IMR-90 (cell line): ENCODE data around the gene CTR9. TPM values are rescaled to one million over a fixed set of nuclear protein-coding genes. Genes with fewer than 3 reads are reported as not detected.
A peak's percentile ranks its signal among the peaks of the same experiment; 100 is the strongest.

Experiments used
- ATAC-seq: fragments of 200-7000 bp; cut with Tn5 transposase; 2 replicates; pipeline ENCODE4 v1.9.1; 2020; ENCODE audit warnings: low read depth, mild to moderate bottlenecking, moderate library complexity
- BruUV-seq: library from RNA; stranded (reverse); fragments of 400-500 nt; replicated peaks from 2 replicates; lab custom pipeline; 2021; lab: Mats Ljungman, UMichigan
- CTCF ChIA-PET: fragments of 300-600 bp; formaldehyde crosslinking; extraction: SDS; loops from one replicate; lab custom pipeline; 2021; ENCODE audit warnings: antibody characterized with exemption; lab: Yijun Ruan, JAX
- POLR2A ChIA-PET: fragments of 300-600 bp; sonication (Branson Sonifier 250); formaldehyde crosslinking; loops from one replicate; lab custom pipeline; 2022; ENCODE audit warnings: antibody characterized with exemption; ENCODE audit not compliant: unreplicated experiment; lab: Charles Lee
- DNase-seq: peaks from one replicate; pipeline ENCODE4 v3.0.0; 2013
- H2AFZ ChIP-seq: replicated peaks from 2 replicates; pipeline ENCODE3; 2013; ENCODE audit warnings: low read length, mild to moderate bottlenecking; ENCODE audit not compliant: poor library complexity
- H2AK5ac ChIP-seq: 2 replicates; pipeline ENCODE4 v1.6.1; 2013; ENCODE audit warnings: low read depth, low read length, inconsistent platforms
- H2AK9ac ChIP-seq: replicated peaks from 2 replicates; pipeline ENCODE3; 2013; ENCODE audit warnings: mild to moderate bottlenecking, low read depth, low read length, moderate library complexity; ENCODE audit not compliant: poor library complexity
- H2BK120ac ChIP-seq: 2 replicates; pipeline ENCODE4 v1.6.1; 2013; ENCODE audit warnings: low read depth, low read length, inconsistent platforms
- H2BK15ac ChIP-seq: 3 replicates; pipeline ENCODE4 v1.6.1; 2013; ENCODE audit warnings: low read depth, low read length, inconsistent platforms
- H2BK20ac ChIP-seq: 2 replicates; pipeline ENCODE4 v1.6.1; 2013; ENCODE audit warnings: low read depth, mild to moderate bottlenecking, inconsistent platforms, low read length, moderate library complexity
- H2BK5ac ChIP-seq: 2 replicates; pipeline ENCODE4 v1.6.1; 2013; ENCODE audit warnings: mild to moderate bottlenecking, low read depth, low read length, inconsistent platforms; ENCODE audit not compliant: poor library complexity, severe bottlenecking
- H3K14ac ChIP-seq: replicated peaks from 2 replicates; pipeline ENCODE4 v1.6.1; 2013; ENCODE audit warnings: low read depth, low read length, inconsistent platforms
- H3K18ac ChIP-seq: 2 replicates; pipeline ENCODE4 v1.6.1; 2013; ENCODE audit warnings: low read depth, low read length, control low read depth
- H3K23ac ChIP-seq: 2 replicates; pipeline ENCODE4 v1.6.1; 2013; ENCODE audit warnings: low read depth, low read length, inconsistent platforms
- H3K27ac ChIP-seq: 2 replicates; pipeline ENCODE4 v1.5.1; 2013; ENCODE audit warnings: mild to moderate bottlenecking, control low read depth, low read length; ENCODE audit not compliant: insufficient read depth
- H3K27me3 ChIP-seq: 2 replicates; pipeline ENCODE4 v1.6.1; 2013; ENCODE audit warnings: low read length; ENCODE audit not compliant: control insufficient read depth, insufficient read depth
- H3K36me3 ChIP-seq: 2 replicates; pipeline ENCODE4 v1.6.1; 2013; ENCODE audit warnings: low read length, mixed read lengths; ENCODE audit not compliant: control insufficient read depth, insufficient read depth
- H3K4ac ChIP-seq: 2 replicates; pipeline ENCODE4 v1.6.1; 2013; ENCODE audit warnings: low read depth, low read length, inconsistent platforms
- H3K4me1 ChIP-seq: 2 replicates; pipeline ENCODE4 v1.6.1; 2013; ENCODE audit warnings: low read length, mixed read lengths; ENCODE audit not compliant: control insufficient read depth, insufficient read depth
- H3K4me2 ChIP-seq: 2 replicates; pipeline ENCODE4 v1.6.1; 2013; ENCODE audit warnings: low read depth, mild to moderate bottlenecking, control low read depth, low read length, moderate library complexity
- H3K4me3 ChIP-seq: 2 replicates; pipeline ENCODE4 v1.5.1; 2013; ENCODE audit warnings: low read depth, mild to moderate bottlenecking, control low read depth, low read length, moderate library complexity; ENCODE audit not compliant: insufficient read depth
- H3K56ac ChIP-seq: 2 replicates; pipeline ENCODE4 v1.6.1; 2013; ENCODE audit warnings: low read length, inconsistent platforms; ENCODE audit not compliant: insufficient read depth; ENCODE audit errors: extremely low read depth
- H3K79me1 ChIP-seq, 2 experiments: 2 replicates each; pipeline ENCODE4 v1.6.1; 2013; ENCODE audit warnings: low read length in 2 of 2, inconsistent platforms in 1 of 2, low read depth in 1 of 2
- H3K9ac ChIP-seq: 2 replicates; pipeline ENCODE4 v1.6.1; 2013; ENCODE audit warnings: low read depth, low read length, control low read depth
- H3K9me1 ChIP-seq: 2 replicates; pipeline ENCODE4 v1.6.1; 2013; ENCODE audit warnings: low read length, inconsistent platforms; ENCODE audit not compliant: insufficient read depth
- H3K9me3 ChIP-seq: 2 replicates; pipeline ENCODE4 v1.6.1; 2013; ENCODE audit warnings: low read length; ENCODE audit not compliant: control insufficient read depth, insufficient read depth
- H4K20me1 ChIP-seq: 2 replicates; pipeline ENCODE4 v1.6.1; 2013; ENCODE audit warnings: low read length, inconsistent platforms; ENCODE audit not compliant: insufficient read depth
- H4K5ac ChIP-seq: 2 replicates; pipeline ENCODE4 v1.6.1; 2013; ENCODE audit warnings: mild to moderate bottlenecking, low read depth, low read length, control low read depth
- H4K8ac ChIP-seq, 2 experiments: 2 replicates each; pipeline ENCODE4 v1.6.1; 2013; ENCODE audit warnings: low read depth in 2 of 2, low read length in 2 of 2, control low read depth in 1 of 2, inconsistent platforms in 1 of 2
- H4K91ac ChIP-seq: 2 replicates; pipeline ENCODE4 v1.6.1; 2013; ENCODE audit warnings: low read depth, low read length, inconsistent platforms; ENCODE audit not compliant: insufficient read depth
- BHLHE40 ChIP-seq: fragments of 150-350 bp; IDR thresholded peaks from 2 replicates; pipeline ENCODE4 v1.6.1; 2016; ENCODE audit warnings: mild to moderate bottlenecking, low read depth, low read length
- CEBPB ChIP-seq: IDR thresholded peaks from 2 replicates; pipeline ENCODE4 v1.6.1; 2012; ENCODE audit warnings: low read depth, low read length, improper control_type of control experiment
- CHD1 ChIP-seq: IDR thresholded peaks from 2 replicates; pipeline ENCODE4 v1.6.1; 2012; ENCODE audit warnings: low read depth, low read length, improper control_type of control experiment
- FOS ChIP-seq: fragments of 150-350 bp; IDR thresholded peaks from 2 replicates; pipeline ENCODE4 v1.6.1; 2016; ENCODE audit warnings: low read depth, low read length
- MAFK ChIP-seq: IDR thresholded peaks from 2 replicates; pipeline ENCODE4 v1.6.1; 2012; ENCODE audit warnings: low read depth, low read length, improper control_type of control experiment
- MAZ ChIP-seq: IDR thresholded peaks from 2 replicates; pipeline ENCODE4 v1.6.1; 2012; ENCODE audit warnings: low read depth, mild to moderate bottlenecking, low read length, improper control_type of control experiment, moderate library complexity, borderline replicate concordance
- MXI1 ChIP-seq: IDR thresholded peaks from 2 replicates; pipeline ENCODE4 v1.6.1; 2012; ENCODE audit warnings: low read depth, mild to moderate bottlenecking, low read length, moderate library complexity, borderline replicate concordance
- NFE2L2 ChIP-seq: fragments of 150-350 bp; IDR thresholded peaks from 2 replicates; pipeline ENCODE4 v1.6.1; 2016; ENCODE audit warnings: low read depth, mild to moderate bottlenecking, low read length
- POLR2A ChIP-seq: IDR thresholded peaks from 2 replicates; pipeline ENCODE4 v1.6.1; 2012; ENCODE audit warnings: mild to moderate bottlenecking, low read depth, low read length
- RAD21 ChIP-seq: IDR thresholded peaks from 2 replicates; pipeline ENCODE4 v1.6.1; 2012; ENCODE audit warnings: low read length, improper control_type of control experiment
- RCOR1 ChIP-seq: IDR thresholded peaks from 2 replicates; pipeline ENCODE4 v1.6.1; 2012; ENCODE audit warnings: mild to moderate bottlenecking, low read length, improper control_type of control experiment; ENCODE audit not compliant: insufficient replicate concordance
- RFX5 ChIP-seq: IDR thresholded peaks from 2 replicates; pipeline ENCODE4 v1.8.0; 2012; ENCODE audit warnings: low read depth, mild to moderate bottlenecking, low read length, moderate library complexity
- SMC3 ChIP-seq: fragments of 150-350 bp; IDR thresholded peaks from 2 replicates; pipeline ENCODE4 v1.6.1; 2016; ENCODE audit warnings: low read depth, mild to moderate bottlenecking, antibody characterized with exemption, low read length, moderate library complexity
- WGBS, 2 experiments: methylation state at CpG; one replicate each; pipeline versions ENCODE4 v1.1.5 to v1.1.7; 2013; ENCODE audit warnings: missing lambda C conversion rate in 2 of 2; ENCODE audit not compliant: insufficient read length in 1 of 2; ENCODE audit errors: extremely low coverage in 2 of 2; 5-methylcytosine and 5-hydroxymethylcytosine counted together
- dilution Hi-C: fragments of 300-500 bp; cut with HindIII; formaldehyde crosslinking; loops from one replicate; pipeline ENCODE4 v1.14.3; 2018; ENCODE audit warnings: low sequenced_read_pairs; ENCODE audit not compliant: unreplicated experiment
- in situ Hi-C: fragments of 300-500 bp; cut with MboI; formaldehyde crosslinking; loops from 3 replicates; pipeline ENCODE4 v1.14.3; 2019; ENCODE audit warnings: low sequenced_read_pairs, inconsistent platforms, mixed read lengths
- intact Hi-C: fragments of 100-400 bp; cut with micrococcal nuclease; formaldehyde crosslinking; loops from 2 replicates; pipeline ENCODE4 v1.10.0; 2022
- polyA plus RNA-seq, 3 experiments: library from polyadenylated mRNA; depleted of rRNA; stranded (reverse); fragments of >200 nt; gene quantifications; 2 replicates each; pipeline ENCODE4 v1.2.3, GENCODE V29; 2012; ENCODE audit warnings: low replicate concordance in 1 of 3
- total RNA-seq: library from RNA; depleted of rRNA; stranded (reverse); fragments of >200 nt; gene quantifications from 2 replicates; pipeline ENCODE4 v1.2.3, GENCODE V29; 2012
- TF ChIP-seq, protein P1 (sequence below): conservative IDR thresholded peaks from 2 replicates; pipeline ENCODE4 v1.5.1; 2012; ENCODE audit warnings: mild to moderate bottlenecking, low read depth, low read length, improper control_type of control experiment
- TF ChIP-seq, protein P2 (sequence below): fragments of 150-350 bp; IDR thresholded peaks from 2 replicates; pipeline ENCODE4 v1.6.1; 2016; ENCODE audit warnings: low read depth, mild to moderate bottlenecking, low read length, moderate library complexity, borderline replicate concordance
- TF ChIP-seq, protein P3 (sequence below): fragments of 150-350 bp; IDR thresholded peaks from 2 replicates; pipeline ENCODE4 v1.6.1; 2017; ENCODE audit warnings: mild to moderate bottlenecking, antibody characterized with exemption, low read length, low read depth

The CTR9 gene
- total and polyA plus RNA-seq, 2 of the 4 experiments (the other 2 are of a cell fraction): 16.8 to 37.1 TPM

DNA sequence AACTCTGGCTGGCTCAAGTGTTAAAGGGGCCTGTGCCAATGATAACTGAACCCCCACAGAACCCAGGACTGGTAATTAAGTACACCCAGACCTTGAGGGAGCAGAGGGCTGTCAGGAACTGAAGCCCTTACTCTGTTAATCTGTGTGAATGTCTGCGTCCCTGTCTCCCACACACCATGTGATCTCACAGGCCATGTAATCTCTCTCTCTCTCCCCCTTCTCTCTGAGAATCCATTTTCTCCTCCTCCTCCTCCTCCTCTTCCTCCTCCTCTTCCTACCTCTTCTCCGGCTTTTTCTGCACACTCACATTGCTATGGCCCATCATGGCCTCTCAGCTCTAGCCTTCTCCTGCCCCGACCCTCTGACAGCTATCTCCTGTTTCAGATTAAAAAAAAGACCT lies 42.9 kb upstream of the CTR9 start:
- no peak for ATAC-seq
- H4K20me1 ChIP-seq: no peaks in the 10 kb centered on the region
- H3K27me3 ChIP-seq: no peaks in the 10 kb centered on the region
- H3K14ac ChIP-seq: peak overlapping the region; percentile 83; the same call in 1 of the 2 replicates
- no peak overlapping the region; the same call in 1 of the 2 replicates for H3K23ac ChIP-seq
- H3K4me2 ChIP-seq: no peak overlapping the region
- H4K5ac ChIP-seq: peak overlapping the region; percentile 60; the same call in 1 of the 2 replicates
- peak overlapping the region; percentile 54; the same call in 1 of the 2 replicates for H3K4ac ChIP-seq
- no peaks in the 10 kb centered on the region for H3K79me1 ChIP-seq
- ChIA-PET CTCF (interaction anchor here (0.6 to 1.7 kb wide), 3 partner anchors 12 to 372 kb away, joined by 3 to 5 read pairs (median 3); no protein-coding TSS in a partner anchor), POLR2A (interaction anchor here (1.1 kb wide), 1 partner anchor 19 kb away, joined by 3 read pairs; no protein-coding TSS in a partner anchor)
- no peaks in the 10 kb centered on the region for H3K36me3 ChIP-seq
- peak overlapping the region; percentile 96; the same call in 1 of the 2 replicates for H3K27ac ChIP-seq
- H2BK20ac ChIP-seq: peak overlapping the region; percentile 96
- peak overlapping the region; percentile 81; the same call in 1 of the 3 replicates for H2BK15ac ChIP-seq
- peaks cover 19% of the 10 kb centered on the region for H3K4me1 ChIP-seq
- H3K18ac ChIP-seq: peak overlapping the region; percentile 45
- no peaks in the 10 kb centered on the region for H3K9me3 ChIP-seq
- peak overlapping the region in 1 of 2 experiments; percentile 93; a peak in 1 of 4 replicates for H4K8ac ChIP-seq
- no peak overlapping the region for H2AK9ac ChIP-seq
- TF ChIP-seq RCOR1 (no peak), POLR2A (no peak), CHD1 (no peak), MAFK (no peak), FOS (no peak), CEBPB (no peak), MXI1 (no peak), RFX5 (no peak), NFE2L2 (no peak), BHLHE40 (no peak), SMC3 (no peak), RAD21 (no peak), MAZ (no peak)
- TF ChIP-seq, protein P1, sequence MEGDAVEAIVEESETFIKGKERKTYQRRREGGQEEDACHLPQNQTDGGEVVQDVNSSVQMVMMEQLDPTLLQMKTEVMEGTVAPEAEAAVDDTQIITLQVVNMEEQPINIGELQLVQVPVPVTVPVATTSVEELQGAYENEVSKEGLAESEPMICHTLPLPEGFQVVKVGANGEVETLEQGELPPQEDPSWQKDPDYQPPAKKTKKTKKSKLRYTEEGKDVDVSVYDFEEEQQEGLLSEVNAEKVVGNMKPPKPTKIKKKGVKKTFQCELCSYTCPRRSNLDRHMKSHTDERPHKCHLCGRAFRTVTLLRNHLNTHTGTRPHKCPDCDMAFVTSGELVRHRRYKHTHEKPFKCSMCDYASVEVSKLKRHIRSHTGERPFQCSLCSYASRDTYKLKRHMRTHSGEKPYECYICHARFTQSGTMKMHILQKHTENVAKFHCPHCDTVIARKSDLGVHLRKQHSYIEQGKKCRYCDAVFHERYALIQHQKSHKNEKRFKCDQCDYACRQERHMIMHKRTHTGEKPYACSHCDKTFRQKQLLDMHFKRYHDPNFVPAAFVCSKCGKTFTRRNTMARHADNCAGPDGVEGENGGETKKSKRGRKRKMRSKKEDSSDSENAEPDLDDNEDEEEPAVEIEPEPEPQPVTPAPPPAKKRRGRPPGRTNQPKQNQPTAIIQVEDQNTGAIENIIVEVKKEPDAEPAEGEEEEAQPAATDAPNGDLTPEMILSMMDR: no peak
- TF ChIP-seq, protein P2, sequence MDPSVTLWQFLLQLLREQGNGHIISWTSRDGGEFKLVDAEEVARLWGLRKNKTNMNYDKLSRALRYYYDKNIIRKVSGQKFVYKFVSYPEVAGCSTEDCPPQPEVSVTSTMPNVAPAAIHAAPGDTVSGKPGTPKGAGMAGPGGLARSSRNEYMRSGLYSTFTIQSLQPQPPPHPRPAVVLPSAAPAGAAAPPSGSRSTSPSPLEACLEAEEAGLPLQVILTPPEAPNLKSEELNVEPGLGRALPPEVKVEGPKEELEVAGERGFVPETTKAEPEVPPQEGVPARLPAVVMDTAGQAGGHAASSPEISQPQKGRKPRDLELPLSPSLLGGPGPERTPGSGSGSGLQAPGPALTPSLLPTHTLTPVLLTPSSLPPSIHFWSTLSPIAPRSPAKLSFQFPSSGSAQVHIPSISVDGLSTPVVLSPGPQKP: no peak
- TF ChIP-seq, protein P3, sequence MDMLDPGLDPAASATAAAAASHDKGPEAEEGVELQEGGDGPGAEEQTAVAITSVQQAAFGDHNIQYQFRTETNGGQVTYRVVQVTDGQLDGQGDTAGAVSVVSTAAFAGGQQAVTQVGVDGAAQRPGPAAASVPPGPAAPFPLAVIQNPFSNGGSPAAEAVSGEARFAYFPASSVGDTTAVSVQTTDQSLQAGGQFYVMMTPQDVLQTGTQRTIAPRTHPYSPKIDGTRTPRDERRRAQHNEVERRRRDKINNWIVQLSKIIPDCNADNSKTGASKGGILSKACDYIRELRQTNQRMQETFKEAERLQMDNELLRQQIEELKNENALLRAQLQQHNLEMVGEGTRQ: no peak
- peaks cover 7% of the 10 kb centered on the region for H3K9me1 ChIP-seq
- peak overlapping the region; percentile 42; the same call in 1 of the 2 replicates for H4K91ac ChIP-seq
- dilution Hi-C loops: no loop called here
- in situ Hi-C loops: no loop called here
- H3K9ac ChIP-seq: no peak overlapping the region
- peak overlapping the region; percentile 96; the same call in 1 of the 2 replicates for H2BK120ac ChIP-seq
- intact Hi-C loops: no loop called here
- 88% methylated on average over 3 of the region's 3 CpGs; no CpG with 5 or more reads in 1 of the 2 experiments for WGBS, 2 experiments
- H2AK5ac ChIP-seq: peak overlapping the region; percentile 3
- H3K56ac ChIP-seq: no peak overlapping the region
- H3K4me3 ChIP-seq: no peak overlapping the region
- H2BK5ac ChIP-seq: no peak overlapping the region
- H2AFZ ChIP-seq: no peak overlapping the region
- no peak for DNase-seq
- BruUV-seq: no TSS peak
